ENCODE data around the gene GABRG3.

Gene GABRG3

GRCh38 chr15:27532358-27532757 lies 561.4 kb downstream of the GABRG3 start:
- no peak overlapping the region for H3K4me3 ChIP-seq (ENCODE audit: low read length)
- TF ChIP-seq ZNF274 (IDR thresholded peaks at IDR 0.05; ENCODE audit: low read depth, low read length), result no peak

GRCh38 chr15:27535445-27536129 lies 564.6 kb downstream of the GABRG3 start:
- no peak overlapping the region for H3K4me3 ChIP-seq (ENCODE audit: low read length)
- TF ChIP-seq ZNF274 (IDR thresholded peaks at IDR 0.05; ENCODE audit: low read depth, low read length), result no peak

- no peak overlapping the region for H3K4me3 ChIP-seq (ENCODE audit: low read length)
- no peak for TF ChIP-seq ZNF274 (IDR thresholded peaks at IDR 0.05; ENCODE audit: low read depth, low read length)
Observed at GRCh38 chr15:27538325-27538724, 567.3 kb downstream of the GABRG3 start.

- H3K4me3 ChIP-seq (ENCODE audit: low read length), result no peak overlapping the region
- no peak for TF ChIP-seq ZNF274 (IDR thresholded peaks at IDR 0.05; ENCODE audit: low read depth, low read length)
Observed at GRCh38 chr15:27541581-27541980, 570.6 kb downstream of the GABRG3 start.

DNA sequence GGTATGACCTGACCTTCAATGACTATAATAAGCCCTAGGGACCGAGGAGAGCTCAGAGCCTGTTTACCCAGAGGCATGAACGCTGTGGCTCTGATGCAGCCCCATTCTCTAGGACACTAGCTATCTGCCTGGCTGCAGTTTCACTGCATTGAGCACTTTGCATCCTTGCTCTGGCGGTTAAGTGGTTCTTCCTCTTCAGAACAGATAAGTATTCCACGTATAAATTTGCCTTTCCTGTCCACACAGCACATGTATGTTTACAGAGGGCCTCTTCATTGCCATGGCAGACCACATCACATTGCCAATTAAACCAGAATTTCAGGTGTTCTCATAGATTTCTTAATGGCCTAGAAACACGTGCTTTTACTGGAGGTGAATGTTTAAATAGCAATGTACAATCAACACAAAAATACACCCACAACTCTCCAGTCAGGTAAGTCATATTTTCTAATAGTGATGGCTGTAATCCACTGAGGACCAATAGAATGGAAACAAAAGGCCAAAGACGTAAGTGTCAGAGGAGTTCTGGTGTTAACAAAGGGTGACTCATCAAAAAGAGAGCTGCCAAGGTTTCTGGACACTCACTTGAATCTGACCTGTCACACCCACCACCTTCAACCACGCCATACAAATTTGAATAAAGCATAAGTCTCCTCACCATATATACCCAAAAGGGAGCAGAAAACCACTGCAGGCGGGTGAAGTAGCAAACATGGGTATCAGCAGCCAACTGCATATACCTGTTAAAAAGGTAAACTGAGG lies 574.7 kb downstream of the GABRG3 start:
- H3K4me3 ChIP-seq (ENCODE audit: low read length), result no peak overlapping the region
- TF ChIP-seq ZNF274 (IDR thresholded peaks at IDR 0.05; ENCODE audit: low read depth, low read length), result no peak

DNA sequence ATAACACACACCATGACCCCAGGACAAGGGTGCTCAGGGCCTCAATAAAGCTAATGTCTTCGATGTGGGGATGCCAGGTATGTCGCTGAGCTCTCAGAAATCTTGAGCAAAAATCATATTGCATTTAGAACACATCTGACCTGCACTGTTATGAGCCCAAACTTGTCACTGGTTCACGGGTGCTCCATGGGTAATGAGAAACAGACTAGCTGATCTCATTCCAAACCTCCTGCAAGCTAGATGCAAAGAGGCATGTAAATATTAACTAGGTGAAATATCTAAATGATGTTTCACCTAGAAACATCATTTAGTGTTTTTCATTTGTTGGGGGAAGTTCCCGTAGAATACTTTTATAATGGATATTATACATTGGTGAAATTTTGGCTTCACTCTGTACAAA lies 578.8 kb downstream of the GABRG3 start:
- H3K4me3 ChIP-seq (ENCODE audit: low read length), result no peak overlapping the region
- TF ChIP-seq ZNF274 (IDR thresholded peaks at IDR 0.05; ENCODE audit: low read depth, low read length), result no peak

DNA sequence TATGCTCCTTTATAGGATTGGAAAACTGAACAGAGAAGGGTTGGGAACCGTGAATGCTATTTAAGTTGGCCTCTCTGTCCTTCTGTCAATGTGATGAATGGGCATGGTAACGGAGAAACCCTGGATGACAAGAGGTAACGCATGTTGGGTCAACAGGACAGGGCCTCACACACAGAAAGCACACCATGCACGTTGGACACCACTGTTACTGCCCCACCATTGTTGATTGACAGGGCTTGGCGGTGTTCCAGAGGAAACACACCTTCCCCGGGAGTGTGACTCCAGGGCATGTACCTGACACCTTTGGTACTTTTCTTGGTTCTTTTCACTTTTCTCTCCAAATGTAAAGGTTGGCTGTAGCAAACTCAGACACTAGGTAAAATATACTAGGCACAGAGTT lies 579.7 kb downstream of the GABRG3 start:
- no peak overlapping the region for H3K4me3 ChIP-seq (ENCODE audit: low read length)
- no peak for TF ChIP-seq ZNF274 (IDR thresholded peaks at IDR 0.05; ENCODE audit: low read depth, low read length)

DNA sequence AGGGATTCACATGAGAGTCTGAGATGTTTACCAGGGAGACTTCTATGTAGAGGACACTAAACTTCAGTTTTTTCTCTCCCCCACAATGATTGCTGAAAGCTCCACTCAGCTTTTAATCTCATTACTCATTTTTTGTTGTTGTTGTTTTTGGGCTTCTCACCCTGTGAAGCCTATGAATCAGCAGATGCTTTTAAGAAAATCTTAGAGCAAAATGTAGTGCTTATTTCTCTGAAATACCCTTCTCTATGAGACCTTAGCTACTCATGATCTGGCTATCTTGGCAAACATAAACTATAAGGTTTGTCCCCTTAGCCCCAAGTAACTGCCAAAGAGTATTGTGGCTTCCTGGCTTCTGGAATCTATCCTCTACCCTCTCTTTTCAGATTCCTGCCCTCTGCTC lies 590.8 kb downstream of the GABRG3 start:
- no peak overlapping the region for H3K4me3 ChIP-seq (ENCODE audit: low read length)
- no peak for TF ChIP-seq ZNF274 (IDR thresholded peaks at IDR 0.05; ENCODE audit: low read depth, low read length)

DNA sequence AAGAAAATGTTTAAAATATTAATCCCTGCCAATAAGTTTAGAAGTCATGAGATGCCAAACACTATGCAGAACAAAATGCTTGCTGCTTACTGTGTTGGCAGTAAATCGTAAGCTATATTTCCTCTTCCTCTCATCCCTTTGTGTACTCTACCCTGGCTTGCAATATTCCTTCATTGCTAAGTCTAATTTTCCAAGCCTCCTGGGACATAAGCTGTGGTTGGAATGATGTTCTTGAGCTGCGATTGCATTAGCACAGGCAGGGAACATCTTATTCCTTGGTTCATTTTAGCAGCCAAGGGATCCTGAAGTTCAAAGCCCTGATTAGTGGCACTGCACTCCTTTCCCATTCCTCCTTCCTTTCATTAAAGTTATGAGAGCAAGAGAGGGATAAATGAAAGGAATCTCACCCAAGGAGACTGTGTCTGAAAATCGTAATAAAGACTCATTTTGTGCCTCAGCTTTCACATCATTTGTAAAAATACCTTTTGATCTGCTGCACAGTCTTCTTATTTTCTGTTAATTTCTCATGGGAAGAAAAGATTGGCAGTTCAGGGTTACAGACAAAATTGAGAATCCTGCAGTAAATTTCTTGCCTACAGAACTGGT lies 592.9 kb downstream of the GABRG3 start:
- TF ChIP-seq ZNF274 (IDR thresholded peaks at IDR 0.05; ENCODE audit: low read depth, low read length), result no peak
- no peak overlapping the region for H3K4me3 ChIP-seq (ENCODE audit: low read length)

GRCh38 chr15:27564656-27565055 lies 593.7 kb downstream of the GABRG3 start:
- TF ChIP-seq ZNF274 (IDR thresholded peaks at IDR 0.05; ENCODE audit: low read depth, low read length), result no peak
- H3K4me3 ChIP-seq (ENCODE audit: low read length), result no peak overlapping the region

DNA sequence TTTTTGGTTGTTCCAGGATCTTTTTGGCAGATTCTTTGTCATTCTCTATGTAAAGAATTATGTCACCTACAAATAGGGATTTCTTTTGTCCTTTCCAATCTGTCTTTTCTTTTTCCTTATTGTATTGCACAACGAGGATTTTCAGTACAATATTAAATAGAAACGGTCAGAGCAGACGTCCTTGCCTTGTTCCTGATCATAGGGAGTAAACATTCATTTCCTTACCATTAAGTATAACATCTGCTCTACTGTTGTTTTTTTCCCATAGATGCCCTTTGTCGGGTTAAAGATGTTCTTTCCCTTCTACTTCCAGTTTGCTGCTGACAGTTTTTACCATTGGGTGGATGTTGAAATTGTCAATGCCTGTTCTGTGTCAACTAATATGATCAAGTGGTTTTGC lies 599.8 kb downstream of the GABRG3 start:
- no peak for TF ChIP-seq ZNF274 (IDR thresholded peaks at IDR 0.05; ENCODE audit: low read depth, low read length)
- no peak overlapping the region for H3K4me3 ChIP-seq (ENCODE audit: low read length)

DNA sequence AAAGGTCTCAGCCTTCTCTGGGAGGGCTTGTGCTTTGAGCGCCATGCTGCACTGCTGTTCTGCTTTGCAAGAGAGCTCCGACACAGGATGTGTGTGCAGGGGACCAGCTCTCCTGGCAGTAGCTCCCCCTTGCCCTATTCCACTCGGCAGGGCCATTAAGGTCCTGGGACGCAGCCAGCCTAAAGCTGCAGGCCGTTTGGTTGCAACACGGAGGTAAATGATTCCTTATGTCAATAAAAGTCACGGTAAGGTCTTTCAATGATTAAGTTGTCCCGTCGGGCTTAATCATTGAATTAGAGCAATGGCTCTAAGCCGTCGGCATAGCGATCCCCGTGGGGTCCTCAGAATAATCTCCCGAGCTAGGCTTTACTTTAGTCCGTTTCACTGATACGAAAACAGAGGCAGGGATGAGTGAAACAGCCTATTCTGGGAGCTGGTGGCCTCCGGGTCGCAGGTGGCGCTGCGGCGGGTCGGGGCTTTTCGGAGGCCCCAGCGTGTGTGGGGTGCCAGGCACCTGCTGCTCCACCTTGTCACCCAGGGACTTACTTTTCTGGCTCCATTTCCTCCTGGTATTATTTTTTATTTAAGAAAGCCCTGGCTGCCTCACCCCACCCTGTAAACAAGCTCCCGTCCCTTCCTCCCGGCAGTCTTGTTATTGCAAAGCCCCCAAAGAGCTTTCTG lies 603.0 kb downstream of the GABRG3 start:
- H3K4me3 ChIP-seq (ENCODE audit: low read length), result no peak overlapping the region
- no peak for TF ChIP-seq ZNF274 (IDR thresholded peaks at IDR 0.05; ENCODE audit: low read depth, low read length)

DNA sequence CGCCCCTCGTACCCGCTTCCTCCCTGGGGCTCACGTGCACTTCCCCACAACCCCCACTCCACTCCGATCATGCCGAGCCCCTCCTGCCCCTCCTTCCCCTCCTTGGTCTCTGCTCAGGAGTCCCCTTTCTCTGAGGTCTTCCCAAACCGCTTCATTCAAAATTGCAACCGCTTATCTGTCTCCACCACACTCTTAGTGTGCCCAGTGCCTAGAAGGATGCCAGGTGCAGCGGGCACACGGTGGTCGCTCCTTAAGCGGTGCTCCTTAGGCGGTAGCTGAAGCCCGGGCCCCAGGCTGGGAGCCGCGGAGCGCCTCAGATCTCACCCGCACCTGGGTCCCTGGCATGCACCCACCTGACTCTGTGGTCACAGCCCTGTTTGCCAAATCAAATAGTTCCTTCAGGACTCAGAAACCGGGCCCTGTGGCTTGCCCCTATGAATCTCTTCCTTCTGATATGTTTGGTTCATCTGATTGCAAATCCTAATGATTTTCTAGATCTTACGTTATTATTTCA lies 603.6 kb downstream of the GABRG3 start:
- TF ChIP-seq ZNF274 (IDR thresholded peaks at IDR 0.05; ENCODE audit: low read depth, low read length), result no peak

GRCh38 chr15:27575521-27575920 lies 604.5 kb downstream of the GABRG3 start:
- no peak for TF ChIP-seq ZNF274 (IDR thresholded peaks at IDR 0.05; ENCODE audit: low read depth, low read length)
- H3K4me3 ChIP-seq (ENCODE audit: low read length), result no peak overlapping the region

More for the DNA sequence above, 603.6 kb downstream of the GABRG3 start:
- no peak overlapping the region for H3K4me3 ChIP-seq (ENCODE audit: low read length)

Measured in GM08714 (cell line).